HepG2 (cell line): ENCODE data around the gene DCLK1. TPM values are rescaled to one million over a fixed set of nuclear protein-coding genes. Genes with fewer than 3 reads are reported as not detected.

Source experiments
- ATAC-seq: fragments of 200-7000 bp; cut with Tn5 transposase; 3 replicates; pipeline ENCODE4 v1.9.1; 2020; ENCODE audit warnings: mild to moderate bottlenecking, moderate library complexity
- BruUV-seq: library from RNA; stranded (reverse); fragments of 400-500 nt; replicated peaks from 2 replicates; lab custom pipeline; 2021; lab: Mats Ljungman, UMichigan
- CTCF ChIA-PET: fragments of 300-600 bp; formaldehyde crosslinking; extraction: SDS; loops from one replicate; lab custom pipeline; 2021; ENCODE audit warnings: low total read pairs, inconsistent platforms, low intra/inter-chr PET ratio; lab: Yijun Ruan, JAX
- POLR2A ChIA-PET: fragments of 350-600 bp; sonication (Branson Sonifier 250); formaldehyde crosslinking; loops from one replicate; lab custom pipeline; 2020; ENCODE audit warnings: antibody characterized with exemption, inconsistent platforms; lab: Yijun Ruan, JAX
- DNase-seq: peaks from one replicate; pipeline ENCODE4 v3.0.0-alpha.2; 2015; ENCODE audit warnings: low spot score
- FAIRE-seq: peaks from 3 replicates; lab custom pipeline; 2011; peaks lifted over from hg19 to GRCh38; lab: Jason Lieb, UNC
- H2AFZ ChIP-seq: one replicate; pipeline ENCODE4 v1.6.1; 2011; ENCODE audit warnings: low read length, inconsistent platforms
- H3K27ac ChIP-seq: fragments of 300-600 bp; 3 replicates; pipeline ENCODE4 v1.8.0; 2011; ENCODE audit warnings: mixed run types, mild to moderate bottlenecking, mixed read lengths, low read length, inconsistent platforms; ENCODE audit not compliant: insufficient read depth; ENCODE audit errors: extremely low read length
- H3K27me3 ChIP-seq, 2 experiments: fragments of 200-600 bp in 1 of 2; 2 replicates in 1 of 2; 3 replicates in 1 of 2; pipeline versions ENCODE4 v1.6.0 to v1.8.0; 2011; ENCODE audit warnings: low read length in 2 of 2, mild to moderate bottlenecking in 2 of 2, moderate library complexity in 2 of 2, inconsistent platforms in 1 of 2; ENCODE audit not compliant: insufficient read depth in 2 of 2, control insufficient read depth in 1 of 2
- H3K36me3 ChIP-seq, 2 experiments: fragments of 200-600 bp in 1 of 2; replicated peaks in 1 of 2; 2 replicates in 1 of 2; 3 replicates in 1 of 2; pipeline versions ENCODE4 v1.5.1 to v1.8.0; 2011; ENCODE audit warnings: low read length in 2 of 2, inconsistent platforms in 1 of 2; ENCODE audit not compliant: insufficient read depth in 2 of 2, control insufficient read depth in 1 of 2
- H3K4me1 ChIP-seq: 2 replicates; pipeline ENCODE4 v1.5.1; 2012; ENCODE audit warnings: low read length, inconsistent platforms; ENCODE audit not compliant: insufficient read depth
- H3K4me2 ChIP-seq: 2 replicates; pipeline ENCODE4 v1.6.0; 2011; ENCODE audit warnings: low read depth, low read length, inconsistent platforms
- H3K4me3 ChIP-seq, 3 experiments: fragments of 200-600 bp in 1 of 3; sonication (generic), shearing (Covaris generic) in 1 of 3; replicated peaks in 1 of 3; 2 replicates each; pipeline ENCODE4 v1.5.1; 2011 to 2016; ENCODE audit warnings: low read length in 3 of 3, inconsistent platforms in 2 of 3, low read depth in 2 of 3, mild to moderate bottlenecking in 2 of 3, control low read depth in 1 of 3, mixed read lengths in 1 of 3; ENCODE audit not compliant: insufficient read depth in 1 of 3
- H3K79me2 ChIP-seq: one replicate; pipeline ENCODE4 v1.6.1; 2011; ENCODE audit warnings: low read length, inconsistent platforms; ENCODE audit not compliant: insufficient read depth
- H3K9ac ChIP-seq: 2 replicates; pipeline ENCODE4 v1.6.0; 2011; ENCODE audit warnings: mild to moderate bottlenecking, low read depth, low read length, inconsistent platforms; ENCODE audit not compliant: insufficient read depth
- H3K9me3 ChIP-seq: 2 replicates; pipeline ENCODE4 v1.5.1; 2012; ENCODE audit warnings: mild to moderate bottlenecking, low read length
- H4K20me1 ChIP-seq: 2 replicates; pipeline ENCODE4 v1.6.0; 2011; ENCODE audit warnings: inconsistent platforms, mild to moderate bottlenecking, low read length, moderate library complexity; ENCODE audit not compliant: insufficient read depth
- BORCS8-MEF2B ChIP-seq: sonication (generic); formaldehyde crosslinking; IDR thresholded peaks from 2 replicates; pipeline ENCODE4 v1.8.0; 2022; ENCODE audit warnings: mild to moderate bottlenecking, missing genetic modification reagents
- ERF ChIP-seq: IDR thresholded peaks from 2 replicates; pipeline ENCODE4 v1.6.1; 2018; ENCODE audit warnings: missing biosample characterization, missing genetic modification reagents
- IKZF1 ChIP-seq: fragments of 450-650 bp; IDR thresholded peaks from 2 replicates; pipeline ENCODE4 v1.7.1; 2016
- SMYD3 ChIP-seq: sonication (generic); formaldehyde crosslinking; IDR thresholded peaks from 2 replicates; pipeline ENCODE4 v1.8.1; 2023; ENCODE audit warnings: mild to moderate bottlenecking, missing genetic modification reagents
- U2AF2 ChIP-seq: fragments of 200-400 bp; formaldehyde crosslinking; IDR thresholded peaks from 2 replicates; pipeline ENCODE4 v1.6.1; 2017; ENCODE audit warnings: low read depth, mild to moderate bottlenecking, low read length
- WIZ ChIP-seq: sonication (generic); formaldehyde crosslinking; IDR thresholded peaks from 2 replicates; pipeline ENCODE4 v1.5.1; 2020; ENCODE audit warnings: mild to moderate bottlenecking, missing genetic modification reagents
- ZNF331 ChIP-seq: sonication (generic); formaldehyde crosslinking; IDR thresholded peaks from 2 replicates; pipeline ENCODE4 v1.4.0; 2020; ENCODE audit warnings: missing genetic modification reagents
- ZNF7 ChIP-seq: IDR thresholded peaks from 2 replicates; pipeline ENCODE4 v1.6.1; 2016; ENCODE audit warnings: missing biosample characterization, missing genetic modification reagents
- WGBS: methylation state at CpG from one replicate; pipeline ENCODE4 v1.1.6; 2017; ENCODE audit warnings: low lambda C conversion rate; 5-methylcytosine and 5-hydroxymethylcytosine counted together
- in situ Hi-C: cut with HindIII; loops from 2 replicates; pipeline ENCODE4 v1.10.0; 2017; ENCODE audit warnings: low pct_unique_long_range_greater_than_20kb; ENCODE audit not compliant: extremely low pct_ligation_motif_present
- intact Hi-C: fragments of 100-400 bp; cut with micrococcal nuclease; formaldehyde crosslinking; loops from one replicate; pipeline ENCODE4 v1.10.0; 2022; ENCODE audit not compliant: unreplicated experiment
- polyA plus RNA-seq, 8 experiments: library from polyadenylated mRNA; depleted of rRNA in 3 of 8; stranded (reverse) in 7 of 8; unstranded in 1 of 8; fragments of >200 nt; fragmentation: Illumina TruSeq in 4 of 8; extraction: Trizol in 4 of 8; gene quantifications; 2 replicates each; pipeline versions ENCODE4 v1.2.1 to v1.2.3, GENCODE V29; 2011 to 2016; ENCODE audit warnings: low read depth in 4 of 8, missing spikeins in 1 of 8, mixed read lengths in 1 of 8; ENCODE audit not compliant: insufficient read depth in 1 of 8
- total RNA-seq, 5 experiments: library from RNA; depleted of rRNA; stranded (reverse); fragments of >200 nt; fragmentation: Illumina TruSeq; extraction: Trizol; gene quantifications; 2 replicates each; pipeline ENCODE4 v1.2.3, GENCODE V29; 2016; ENCODE audit warnings: low read depth in 1 of 5
- TF ChIP-seq, protein P1 (sequence below): sonication (generic); formaldehyde crosslinking; IDR thresholded peaks from 2 replicates; pipeline ENCODE4 v1.9.0; 2022; ENCODE audit warnings: missing genetic modification reagents, mild to moderate bottlenecking, borderline replicate concordance
- TF ChIP-seq, protein P2 (sequence below): sonication (generic); formaldehyde crosslinking; IDR thresholded peaks from 2 replicates; pipeline ENCODE4 v1.8.1; 2023; ENCODE audit warnings: mild to moderate bottlenecking, missing genetic modification reagents

The DCLK1 gene
- total and polyA plus RNA-seq, 2 of the 13 experiments (the other 11 are each of a cell fraction or from before 2014, with no cell fraction given): not detected

DNA sequence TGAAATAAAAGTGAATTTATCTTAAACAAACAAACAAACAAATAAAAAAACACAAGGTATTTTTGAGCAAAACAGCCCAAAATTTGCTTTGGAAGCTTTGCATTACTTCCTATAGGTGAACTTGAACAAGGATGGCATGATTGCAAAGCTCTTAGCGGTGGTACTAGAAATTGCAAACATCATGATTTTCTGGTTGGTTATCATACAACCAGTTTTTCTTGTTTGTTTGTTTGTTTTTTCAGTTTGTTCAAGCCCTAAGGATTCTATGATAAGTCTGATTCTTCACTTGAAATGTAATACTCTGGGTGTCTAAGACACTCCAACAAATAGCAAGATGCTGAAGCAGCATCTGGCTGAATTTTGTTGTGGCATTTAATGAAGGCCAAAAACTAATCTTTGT lies 15.9 kb downstream of the DCLK1 start:
- ATAC-seq (no peak), FAIRE-seq (no peak), DNase-seq (no peak)
- H3K9me3 ChIP-seq: no peaks in the 10 kb centered on the region
- H2AFZ ChIP-seq: no peak overlapping the region
- intact Hi-C loops: no loop called here
- no peaks in the 10 kb centered on the region for H3K36me3 ChIP-seq
- no peak overlapping the region for H3K9ac ChIP-seq
- no peaks in the 10 kb centered on the region for H4K20me1 ChIP-seq
- ChIA-PET POLR2A (no interaction called here), CTCF (no interaction called here)
- H3K4me2 ChIP-seq: no peak overlapping the region
- H3K27me3 ChIP-seq: no peaks in the 10 kb centered on the region; a peak in 1 of 5 replicates
- WGBS: 26% methylated on average over 1 of the region's 1 CpG
- BruUV-seq: no TSS peak
- H3K4me1 ChIP-seq: no peaks in the 10 kb centered on the region
- H3K79me2 ChIP-seq: no peaks in the 10 kb centered on the region
- in situ Hi-C loops: no loop called here
- H3K4me3 ChIP-seq: no peak overlapping the region
- TF ChIP-seq, protein P1, sequence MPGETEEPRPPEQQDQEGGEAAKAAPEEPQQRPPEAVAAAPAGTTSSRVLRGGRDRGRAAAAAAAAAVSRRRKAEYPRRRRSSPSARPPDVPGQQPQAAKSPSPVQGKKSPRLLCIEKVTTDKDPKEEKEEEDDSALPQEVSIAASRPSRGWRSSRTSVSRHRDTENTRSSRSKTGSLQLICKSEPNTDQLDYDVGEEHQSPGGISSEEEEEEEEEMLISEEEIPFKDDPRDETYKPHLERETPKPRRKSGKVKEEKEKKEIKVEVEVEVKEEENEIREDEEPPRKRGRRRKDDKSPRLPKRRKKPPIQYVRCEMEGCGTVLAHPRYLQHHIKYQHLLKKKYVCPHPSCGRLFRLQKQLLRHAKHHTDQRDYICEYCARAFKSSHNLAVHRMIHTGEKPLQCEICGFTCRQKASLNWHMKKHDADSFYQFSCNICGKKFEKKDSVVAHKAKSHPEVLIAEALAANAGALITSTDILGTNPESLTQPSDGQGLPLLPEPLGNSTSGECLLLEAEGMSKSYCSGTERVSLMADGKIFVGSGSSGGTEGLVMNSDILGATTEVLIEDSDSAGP (CRISPR knock-in tag): no peak
- TF ChIP-seq IKZF1 (no peak), BORCS8-MEF2B (CRISPR knock-in tag) (no peak), ZNF331 (CRISPR knock-in tag) (no peak), ERF (CRISPR knock-in tag) (no peak), WIZ (CRISPR knock-in tag) (no peak), U2AF2 (no peak), ZNF7 (CRISPR knock-in tag) (no peak), SMYD3 (CRISPR knock-in tag) (no peak)
- TF ChIP-seq, protein P2, sequence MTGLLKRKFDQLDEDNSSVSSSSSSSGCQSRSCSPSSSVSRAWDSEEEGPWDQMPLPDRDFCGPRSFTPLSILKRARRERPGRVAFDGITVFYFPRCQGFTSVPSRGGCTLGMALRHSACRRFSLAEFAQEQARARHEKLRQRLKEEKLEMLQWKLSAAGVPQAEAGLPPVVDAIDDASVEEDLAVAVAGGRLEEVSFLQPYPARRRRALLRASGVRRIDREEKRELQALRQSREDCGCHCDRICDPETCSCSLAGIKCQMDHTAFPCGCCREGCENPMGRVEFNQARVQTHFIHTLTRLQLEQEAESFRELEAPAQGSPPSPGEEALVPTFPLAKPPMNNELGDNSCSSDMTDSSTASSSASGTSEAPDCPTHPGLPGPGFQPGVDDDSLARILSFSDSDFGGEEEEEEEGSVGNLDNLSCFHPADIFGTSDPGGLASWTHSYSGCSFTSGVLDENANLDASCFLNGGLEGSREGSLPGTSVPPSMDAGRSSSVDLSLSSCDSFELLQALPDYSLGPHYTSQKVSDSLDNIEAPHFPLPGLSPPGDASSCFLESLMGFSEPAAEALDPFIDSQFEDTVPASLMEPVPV (CRISPR knock-in tag): no peak
- H3K27ac ChIP-seq: no peak overlapping the region
